ENCODE measurements around the gene CADM2. TPM values are rescaled to one million over a fixed set of nuclear protein-coding genes. Genes with fewer than 3 reads are reported as not detected.

Gene CADM2
- total and polyA plus RNA-seq, 2 donors (not counting 3 experiments of a cell fraction or from before 2014, with no cell fraction given): not detected

DNA sequence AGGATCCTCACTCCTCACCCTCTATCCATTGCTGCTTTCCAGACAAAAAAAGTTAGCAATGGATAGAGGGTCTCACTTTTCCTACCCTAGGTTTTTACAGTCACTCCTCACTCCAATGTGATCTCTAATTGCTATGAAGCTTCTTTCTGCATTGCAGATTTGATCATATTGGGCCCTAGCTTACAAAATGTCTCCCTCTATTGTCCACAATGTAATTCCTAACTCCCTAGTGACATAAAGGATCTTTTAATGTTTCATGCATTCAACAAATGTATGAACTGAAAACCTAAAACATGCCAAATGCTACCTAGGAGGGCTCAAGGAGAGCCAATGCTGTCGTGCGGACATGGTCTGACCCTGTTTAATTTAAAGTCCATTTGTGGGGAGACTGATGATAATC, 234.8 kb downstream of the CADM2 start:
- BruUV-seq (replicated peaks): no TSS peak
- CTCF ChIA-PET: no interaction called here
- FAIRE-seq: no peak

More for the DNA sequence above, 234.8 kb downstream of the CADM2 start:
- Histone ChIP-seq H3K4me1 (ENCODE audit: control insufficient read depth, extremely low read depth, insufficient read depth, low read length) (no peaks in the 10 kb centered on the region), H3K4me2 (ENCODE audit: insufficient read depth, low read length) (no peak overlapping the region), H3K27ac (ENCODE audit: insufficient read depth, low read depth, low read length) (no peak overlapping the region), H2AFZ (ENCODE audit: low read depth, low read length) (no peak overlapping the region), H3K36me3 (ENCODE audit: control insufficient read depth in 2 of 2, extremely low read depth in 1 of 2, insufficient read depth in 2 of 2, low read length in 2 of 2) (no peaks in the 10 kb centered on the region), H3K9me1 (replicated peaks; ENCODE audit: control insufficient read depth, extremely low read depth, insufficient read depth, low read length) (no peaks in the 10 kb centered on the region), H3K4me3 (replicated peaks in 1 of 3; ENCODE audit: insufficient read depth in 1 of 3, low read depth in 1 of 3, low read length in 3 of 3) (no peak overlapping the region), H3K9ac (replicated peaks; ENCODE audit: extremely low read depth, insufficient read depth, low read length) (no peak overlapping the region), H3K27me3 (ENCODE audit: control insufficient read depth in 2 of 2, insufficient read depth in 2 of 2, low read length in 2 of 2) (no peaks in the 10 kb centered on the region), H3K9me3 (replicated peaks; ENCODE audit: control insufficient read depth, insufficient read depth, low read length) (no peaks in the 10 kb centered on the region), H3K79me2 (ENCODE audit: control insufficient read depth, insufficient read depth, low read length) (no peaks in the 10 kb centered on the region), H4K20me1 (replicated peaks; ENCODE audit: control insufficient read depth, extremely low read depth, insufficient read depth, low read length) (no peaks in the 10 kb centered on the region)
- TF ChIP-seq POLR2AphosphoS5 (IDR thresholded peaks at IDR 0.05; ENCODE audit: insufficient read depth, low read depth, low read length): no peak
- TF ChIP-seq, protein P1, sequence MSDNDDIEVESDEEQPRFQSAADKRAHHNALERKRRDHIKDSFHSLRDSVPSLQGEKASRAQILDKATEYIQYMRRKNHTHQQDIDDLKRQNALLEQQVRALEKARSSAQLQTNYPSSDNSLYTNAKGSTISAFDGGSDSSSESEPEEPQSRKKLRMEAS (IDR thresholded peaks at IDR 0.05; ENCODE audit: insufficient read depth, insufficient read length): no peak
- TF ChIP-seq, protein P2, sequence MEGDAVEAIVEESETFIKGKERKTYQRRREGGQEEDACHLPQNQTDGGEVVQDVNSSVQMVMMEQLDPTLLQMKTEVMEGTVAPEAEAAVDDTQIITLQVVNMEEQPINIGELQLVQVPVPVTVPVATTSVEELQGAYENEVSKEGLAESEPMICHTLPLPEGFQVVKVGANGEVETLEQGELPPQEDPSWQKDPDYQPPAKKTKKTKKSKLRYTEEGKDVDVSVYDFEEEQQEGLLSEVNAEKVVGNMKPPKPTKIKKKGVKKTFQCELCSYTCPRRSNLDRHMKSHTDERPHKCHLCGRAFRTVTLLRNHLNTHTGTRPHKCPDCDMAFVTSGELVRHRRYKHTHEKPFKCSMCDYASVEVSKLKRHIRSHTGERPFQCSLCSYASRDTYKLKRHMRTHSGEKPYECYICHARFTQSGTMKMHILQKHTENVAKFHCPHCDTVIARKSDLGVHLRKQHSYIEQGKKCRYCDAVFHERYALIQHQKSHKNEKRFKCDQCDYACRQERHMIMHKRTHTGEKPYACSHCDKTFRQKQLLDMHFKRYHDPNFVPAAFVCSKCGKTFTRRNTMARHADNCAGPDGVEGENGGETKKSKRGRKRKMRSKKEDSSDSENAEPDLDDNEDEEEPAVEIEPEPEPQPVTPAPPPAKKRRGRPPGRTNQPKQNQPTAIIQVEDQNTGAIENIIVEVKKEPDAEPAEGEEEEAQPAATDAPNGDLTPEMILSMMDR (IDR thresholded peaks at IDR 0.05; ENCODE audit: extremely low read depth in 1 of 2, insufficient read depth in 1 of 2, low read depth in 1 of 2, low read length in 2 of 2): no peak
- no peak for TF ChIP-seq MYC (IDR thresholded peaks at IDR 0.05; ENCODE audit: low read depth, low read length)
- no peak for TF ChIP-seq FOS (IDR thresholded peaks at IDR 0.05; ENCODE audit: borderline replicate concordance, insufficient read depth, low read length)
- TF ChIP-seq POLR2A (IDR thresholded peaks at IDR 0.05; ENCODE audit: low read depth, low read length): no peak
- no peak for TF ChIP-seq EZH2 (IDR thresholded peaks at IDR 0.05; ENCODE audit: borderline replicate concordance, low read depth, low read length, severe bottlenecking)
- no peak for TF ChIP-seq GATA2 (IDR thresholded peaks at IDR 0.05; ENCODE audit: insufficient read depth, insufficient read length, low read depth, low read length)
- no peak for TF ChIP-seq JUN (IDR thresholded peaks at IDR 0.05; ENCODE audit: borderline replicate concordance, insufficient read depth, insufficient read length, low read depth)
- no peak for DNase-seq (ENCODE audit: low read depth, low spot score)
- intact Hi-C loops (cut with micrococcal nuclease): no loop called here
- dilution Hi-C loops (cut with MboI; ENCODE audit: extremely low pct_ligation_motif_present, low sequenced_read_pairs): no loop called here
- POLR2A ChIA-PET: no interaction called here
